OCI-LY1 (cell line): ENCODE measurements around the gene PRKAR2A.

Experiments used
- EZH2 ChIP-seq: fragments of 200-600 bp; sonication (generic), shearing (Covaris generic); IDR thresholded peaks from 2 replicates; pipeline ENCODE4 v1.8.0; 2017; ENCODE audit warnings: borderline replicate concordance, mixed run types, mild to moderate bottlenecking, antibody characterized with exemption, low read length, moderate library complexity, mixed read lengths
- TF ChIP-seq, protein P1 (sequence below): fragments of 200-600 bp; sonication (generic), shearing (Covaris generic); IDR thresholded peaks from 2 replicates; pipeline ENCODE4 v1.5.1; 2017; ENCODE audit warnings: mild to moderate bottlenecking, antibody characterized with exemption, low read length, moderate library complexity, mixed read lengths

DNA sequence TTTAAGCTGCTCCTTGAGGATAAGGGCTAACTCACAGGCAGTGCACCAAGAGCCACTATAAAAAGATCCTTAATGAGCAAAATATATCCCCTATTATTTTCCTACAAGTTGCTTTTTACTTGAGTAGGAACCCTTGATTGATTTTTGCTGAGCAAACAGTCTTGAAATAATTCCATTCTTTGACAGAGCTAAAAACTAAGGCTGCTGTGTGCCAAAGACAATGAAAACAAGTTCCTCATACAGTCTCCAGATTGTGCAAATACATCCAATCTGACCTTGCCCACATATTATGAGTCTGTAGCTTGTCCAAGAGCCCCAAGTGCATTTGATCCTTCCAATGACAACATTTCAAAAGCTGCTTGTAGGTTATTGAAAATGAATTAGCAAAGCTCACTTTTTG lies 15.0 kb downstream of the PRKAR2A start:
- TF ChIP-seq, protein P1, sequence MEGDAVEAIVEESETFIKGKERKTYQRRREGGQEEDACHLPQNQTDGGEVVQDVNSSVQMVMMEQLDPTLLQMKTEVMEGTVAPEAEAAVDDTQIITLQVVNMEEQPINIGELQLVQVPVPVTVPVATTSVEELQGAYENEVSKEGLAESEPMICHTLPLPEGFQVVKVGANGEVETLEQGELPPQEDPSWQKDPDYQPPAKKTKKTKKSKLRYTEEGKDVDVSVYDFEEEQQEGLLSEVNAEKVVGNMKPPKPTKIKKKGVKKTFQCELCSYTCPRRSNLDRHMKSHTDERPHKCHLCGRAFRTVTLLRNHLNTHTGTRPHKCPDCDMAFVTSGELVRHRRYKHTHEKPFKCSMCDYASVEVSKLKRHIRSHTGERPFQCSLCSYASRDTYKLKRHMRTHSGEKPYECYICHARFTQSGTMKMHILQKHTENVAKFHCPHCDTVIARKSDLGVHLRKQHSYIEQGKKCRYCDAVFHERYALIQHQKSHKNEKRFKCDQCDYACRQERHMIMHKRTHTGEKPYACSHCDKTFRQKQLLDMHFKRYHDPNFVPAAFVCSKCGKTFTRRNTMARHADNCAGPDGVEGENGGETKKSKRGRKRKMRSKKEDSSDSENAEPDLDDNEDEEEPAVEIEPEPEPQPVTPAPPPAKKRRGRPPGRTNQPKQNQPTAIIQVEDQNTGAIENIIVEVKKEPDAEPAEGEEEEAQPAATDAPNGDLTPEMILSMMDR = no peak
- no peak for TF ChIP-seq EZH2
